Nucleus accumbens (tissue), 56 donors: ENCODE measurements around the gene CRADD.
A peak's percentile ranks its signal among the peaks of the same experiment; 100 is the strongest.
"Not testable (repeated sequence)": the region's sequence is repeated elsewhere in the genome, so short reads cannot be mapped to it uniquely, and the experiment has no call there.

ENCODE experiments used
- DNase-seq, 56 donors: peaks; one replicate each; lab custom pipeline; 2025; lab: John Stamatoyannopoulos, UW

The CRADD gene

GRCh38 chr12:93778766-93779165 is 101.6 kb downstream of the CRADD start:
- no peak for DNase-seq

- no peak for DNase-seq
These were observed 103.0 kb downstream of the CRADD start for GRCh38 chr12:93780101-93780641.

- DNase-seq = not testable (repeated sequence)
These were observed 103.7 kb downstream of the CRADD start for GRCh38 chr12:93780886-93781285.

GRCh38 chr12:93781961-93782360 is 104.8 kb downstream of the CRADD start:
- DNase-seq = not testable (repeated sequence)

GRCh38 chr12:93782853-93783252 is 105.7 kb downstream of the CRADD start:
- no peak for DNase-seq

GRCh38 chr12:93783832-93784231 is 106.7 kb downstream of the CRADD start:
- DNase-seq = peak in 7 of 56 donors; percentile 10 to 31 (median 18)

- DNase-seq = peak in 5 of 56 donors; percentile 6 to 36 (median 28)
These were observed 107.3 kb downstream of the CRADD start for GRCh38 chr12:93784339-93785086.

GRCh38 chr12:93785249-93786010 is 108.3 kb downstream of the CRADD start:
- peak in 1 of 56 donors; percentile 51 for DNase-seq

- no peak for DNase-seq
These were observed 109.7 kb downstream of the CRADD start for GRCh38 chr12:93786656-93787397.

- no peak for DNase-seq
These were observed 111.7 kb downstream of the CRADD start for GRCh38 chr12:93788853-93789252.

- no peak for DNase-seq
These were observed 112.6 kb downstream of the CRADD start for GRCh38 chr12:93789767-93790166.

- DNase-seq = no peak
These were observed 113.4 kb downstream of the CRADD start for GRCh38 chr12:93790472-93791152.

GRCh38 chr12:93793007-93793406 is 115.8 kb downstream of the CRADD start:
- DNase-seq = no peak

- DNase-seq = no peak
These were observed 116.8 kb downstream of the CRADD start for GRCh38 chr12:93793983-93794382.

- no peak for DNase-seq
These were observed 117.6 kb downstream of the CRADD start for GRCh38 chr12:93794738-93795137.

- no peak for DNase-seq
These were observed 118.2 kb downstream of the CRADD start for GRCh38 chr12:93795352-93795751.

- DNase-seq = no peak
These were observed 119.6 kb downstream of the CRADD start for GRCh38 chr12:93796729-93797128.

- no peak for DNase-seq
These were observed 121.3 kb downstream of the CRADD start for GRCh38 chr12:93798279-93799151.

- DNase-seq = not testable (repeated sequence)
These were observed 124.5 kb downstream of the CRADD start for GRCh38 chr12:93801666-93802065.
